A673 (cell line): Measurements from ENCODE around the gene AMZ1.

Source experiments
- CTCF ChIP-seq: fragments of 300-800, 200-600 bp; sonication (generic); conservative IDR thresholded peaks from 2 replicates; pipeline ENCODE4 v1.5.1; 2017; ENCODE audit warnings: low read depth, mild to moderate bottlenecking, antibody characterized with exemption, low read length, moderate library complexity, mixed read lengths
- EZH2 ChIP-seq: fragments of 200-600 bp; sonication (generic); IDR thresholded peaks from 2 replicates; pipeline ENCODE4 v1.6.1; 2017; ENCODE audit warnings: borderline replicate concordance, low read depth, mild to moderate bottlenecking, mixed read lengths, antibody characterized with exemption, low read length; ENCODE audit not compliant: poor library complexity, severe bottlenecking

GRCh38 chr7:2761801-2762497, 73.9 kb downstream of the AMZ1 start:
- TF ChIP-seq CTCF (no peak), EZH2 (no peak)
